ENCODE measurements around the gene TMIGD1.

Gene TMIGD1

DNA sequence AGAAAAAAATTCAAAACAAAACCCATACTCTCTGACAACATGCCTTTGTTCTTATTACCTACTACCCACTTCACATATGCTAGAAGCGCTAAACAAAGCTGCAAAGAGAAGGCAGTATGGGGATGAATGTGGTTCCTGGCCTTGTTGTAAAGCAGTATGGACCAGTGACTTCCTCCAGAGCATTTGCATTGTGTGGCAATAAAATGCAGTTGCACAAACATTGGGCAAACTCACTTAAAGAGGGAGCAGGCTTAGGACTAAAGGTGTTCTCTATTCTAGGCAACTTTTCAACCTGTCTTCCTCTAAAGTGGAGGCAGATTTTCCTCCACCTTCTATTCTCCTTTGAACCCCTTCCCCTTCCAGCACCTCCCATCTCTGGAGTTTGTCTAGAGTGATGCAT is 17.1 kb downstream of the TMIGD1 start:
- DNase-seq (ENCODE audit: low read depth): no peak
- H3K4me3 ChIP-seq (ENCODE audit: low read depth, low read length): no peak overlapping the region
- no peak for TF ChIP-seq CTCF (IDR thresholded peaks at IDR 0.05; ENCODE audit: insufficient read depth, low read depth, low read length, missing control alignments)

DNA sequence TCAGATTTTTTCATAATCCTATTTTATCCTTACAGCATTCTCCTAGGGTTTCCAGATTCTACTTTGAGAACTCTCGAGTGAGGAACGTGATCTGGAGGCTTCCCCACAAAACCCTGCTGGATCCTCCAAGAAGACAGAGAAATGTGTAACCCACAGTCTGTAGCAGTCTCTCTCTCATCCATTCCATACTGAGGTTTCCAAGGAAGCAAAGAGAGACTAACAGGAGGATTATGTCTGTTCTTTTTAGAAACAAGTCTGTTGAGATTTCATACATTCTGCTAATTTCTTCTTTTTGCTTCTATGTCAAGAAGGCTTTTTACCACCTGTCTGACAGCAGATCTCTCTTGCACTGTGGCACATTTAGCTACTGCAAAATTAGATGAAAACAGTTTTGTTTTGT is 18.8 kb downstream of the TMIGD1 start:
- TF ChIP-seq CTCF (IDR thresholded peaks at IDR 0.05; ENCODE audit: insufficient read depth, low read depth, low read length, missing control alignments): no peak
- H3K4me3 ChIP-seq (ENCODE audit: low read depth, low read length): no peak overlapping the region

DNA sequence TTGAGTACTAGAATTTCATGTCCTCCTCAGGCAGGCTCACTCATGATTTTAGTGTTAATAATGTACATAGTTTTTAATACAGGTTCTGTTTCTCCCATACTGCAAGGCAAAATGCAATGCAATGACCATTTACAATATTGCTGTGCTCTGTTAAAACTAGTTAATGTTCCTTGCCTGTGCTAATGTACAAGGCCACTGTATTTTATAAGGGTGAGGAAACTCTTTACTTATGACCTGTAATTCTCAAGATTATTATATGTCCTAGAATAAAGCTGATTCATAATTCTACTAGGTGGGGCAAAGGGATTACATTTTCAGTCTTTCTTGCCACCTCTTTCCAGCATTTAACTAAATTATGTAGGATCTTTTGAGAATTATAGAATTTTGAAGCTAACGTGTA is 19.4 kb downstream of the TMIGD1 start:
- no peak for TF ChIP-seq CTCF (IDR thresholded peaks at IDR 0.05; ENCODE audit: insufficient read depth, low read depth, low read length, missing control alignments)
- no peak overlapping the region for H3K4me3 ChIP-seq (ENCODE audit: low read depth, low read length)
- DNase-seq (ENCODE audit: low read depth): no peak

More for the DNA sequence above, 18.8 kb downstream of the TMIGD1 start:
- no peak for DNase-seq (ENCODE audit: low read depth)

DNA sequence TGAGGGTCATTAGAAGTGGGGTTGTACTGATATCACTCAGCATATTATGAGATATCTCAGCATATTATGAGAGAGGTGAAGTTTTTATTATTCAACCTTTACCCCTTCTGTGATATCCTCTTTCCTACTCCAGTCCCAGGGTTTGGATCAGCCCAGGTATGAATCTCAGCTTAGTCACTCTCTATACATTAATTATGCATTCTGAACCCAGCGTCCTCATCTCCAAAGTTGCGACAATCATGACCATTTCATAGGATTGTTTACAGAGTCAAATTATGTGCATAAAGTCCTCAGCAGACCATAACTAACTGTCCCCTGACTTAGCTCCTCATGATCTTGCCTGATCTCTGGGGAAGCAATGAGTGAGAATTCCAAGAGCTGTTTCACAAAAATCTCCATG is 21.6 kb downstream of the TMIGD1 start:
- no peak for DNase-seq (ENCODE audit: low read depth)
- no peak overlapping the region for H3K4me3 ChIP-seq (ENCODE audit: low read depth, low read length)
- no peak for TF ChIP-seq CTCF (IDR thresholded peaks at IDR 0.05; ENCODE audit: insufficient read depth, low read depth, low read length, missing control alignments)

GRCh38 chr17:30310562-30310961 is 23.3 kb downstream of the TMIGD1 start:
- no peak overlapping the region for H3K4me3 ChIP-seq (ENCODE audit: low read depth, low read length)
- no peak for TF ChIP-seq CTCF (IDR thresholded peaks at IDR 0.05; ENCODE audit: insufficient read depth, low read depth, low read length, missing control alignments)
- DNase-seq (ENCODE audit: low read depth): no peak

- TF ChIP-seq CTCF (IDR thresholded peaks at IDR 0.05; ENCODE audit: insufficient read depth, low read depth, low read length, missing control alignments): no peak
- no peak for DNase-seq (ENCODE audit: low read depth)
- no peak overlapping the region for H3K4me3 ChIP-seq (ENCODE audit: low read depth, low read length)
These were observed 24.3 kb downstream of the TMIGD1 start for GRCh38 chr17:30309591-30309990.

DNA sequence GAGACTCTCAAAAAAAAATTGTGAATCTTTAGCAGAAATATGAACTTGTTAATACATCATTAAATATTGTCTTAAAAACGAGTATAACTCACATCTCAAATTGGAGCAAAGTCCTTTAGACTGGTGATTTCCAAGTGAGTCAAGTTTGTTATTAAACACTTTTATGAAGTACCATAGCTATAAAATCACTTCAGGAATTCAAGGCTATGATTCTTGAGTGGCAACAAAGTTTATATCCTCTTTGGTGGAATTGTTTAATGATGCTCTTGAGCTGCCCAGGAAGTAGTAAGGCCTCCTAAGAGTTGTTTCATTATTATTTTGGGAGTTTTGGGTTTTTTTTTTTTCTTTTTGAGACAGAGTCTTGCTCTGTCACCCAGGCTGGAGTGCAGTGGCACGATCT is 25.5 kb downstream of the TMIGD1 start:
- no peak overlapping the region for H3K4me3 ChIP-seq (ENCODE audit: low read depth, low read length)
- TF ChIP-seq CTCF (IDR thresholded peaks at IDR 0.05; ENCODE audit: insufficient read depth, low read depth, low read length, missing control alignments): no peak
- no peak for DNase-seq (ENCODE audit: low read depth)

Data from GM12865 (cell line).